Sigmoid colon (tissue), 7 donors: ENCODE measurements around the gene POU1F1. TPM values are rescaled to one million over a fixed set of nuclear protein-coding genes. Genes with fewer than 3 reads are reported as not detected.

Source experiments
- DNase-seq: peaks from one replicate; pipeline ENCODE4 v3.0.0-alpha.2; 2019
- H3K27ac ChIP-seq, 4 donors: fragments of 200-600 bp; sonication (generic); one replicate each; pipeline ENCODE4 v1.5.1; 2016 to 2019; ENCODE audit warnings: mild to moderate bottlenecking in 1 of 4
- H3K27me3 ChIP-seq, 3 donors: fragments of 200-600 bp; sonication (generic); one replicate each; pipeline ENCODE4 v1.5.1; 2019; ENCODE audit warnings: mild to moderate bottlenecking in 1 of 3
- H3K36me3 ChIP-seq, 4 donors: fragments of 200-600 bp; sonication (generic); one replicate each; pipeline ENCODE4 v1.5.1; 2016 to 2019
- H3K4me1 ChIP-seq, 4 donors: fragments of 200-600 bp; sonication (generic); one replicate each; pipeline ENCODE4 v1.5.1; 2017 to 2019
- H3K4me3 ChIP-seq, 4 donors: fragments of 200-600 bp; sonication (generic); one replicate each; pipeline ENCODE4 v1.5.1; 2017 to 2019; ENCODE audit warnings: mild to moderate bottlenecking in 2 of 4, moderate library complexity in 1 of 4
- H3K9me3 ChIP-seq, 4 donors: fragments of 200-600 bp in 3 of 4; sonication (generic) in 3 of 4; one replicate each; pipeline versions ENCODE4 v1.5.1 to v1.6.1; 2013 to 2019
- CTCF ChIP-seq, 4 experiments: fragments of 450-650 bp in 3 of 4; fragments of 200-600 bp in 1 of 4; IDR thresholded peaks; one replicate each; pipeline ENCODE4 v1.5.1; 2016 to 2019; ENCODE audit warnings: antibody characterized with exemption in 4 of 4, mild to moderate bottlenecking in 3 of 4, moderate library complexity in 2 of 4
- EP300 ChIP-seq, 4 donors: sonication (generic); formaldehyde crosslinking; IDR thresholded peaks; one replicate each; pipeline ENCODE4 v1.6.1; 2017; ENCODE audit warnings: antibody characterized with exemption in 4 of 4
- POLR2A ChIP-seq, 2 donors: fragments of 450-650 bp; IDR thresholded peaks; one replicate each; pipeline ENCODE4 v1.6.1; 2016; ENCODE audit warnings: antibody characterized with exemption in 2 of 2, mild to moderate bottlenecking in 2 of 2, moderate library complexity in 2 of 2
- POLR2AphosphoS5 ChIP-seq, 4 donors: sonication (generic); formaldehyde crosslinking; IDR thresholded peaks; one replicate each; pipeline ENCODE4 v1.6.1; 2017; ENCODE audit warnings: antibody characterized with exemption in 4 of 4
- WGBS, 2 donors: extraction: QIAGEN DNeasy Blood & Tissue Kit; methylation state at CpG; one replicate each; pipeline ENCODE4 v1.1.7; 2013; 5-methylcytosine and 5-hydroxymethylcytosine counted together
- intact Hi-C: fragments of 100-400 bp; cut with DNase I; formaldehyde crosslinking; loops from one replicate; pipeline ENCODE4 v1.15.1; 2023
- polyA plus RNA-seq, 3 donors: library from polyadenylated mRNA; stranded (reverse); fragments of 200-250 nt; gene quantifications; one replicate each; pipeline ENCODE4 v1.2.3, GENCODE V29; 2013
- total RNA-seq, 4 donors: library from RNA; depleted of rRNA; stranded (reverse); fragments of >200 nt; gene quantifications; one replicate each; pipeline ENCODE4 v1.1.0, GENCODE V29; 2016
- donor health status: healthy with polysubstance abuse.
- donor health status: Bipolar disorder and iron deficiency.
- donor health status: healthy.

Gene POU1F1
- total and polyA plus RNA-seq, 7 donors: not detected

GRCh38 chr3:87298111-87298718 is 21.8 kb upstream of the POU1F1 start:
- Histone ChIP-seq H3K27ac (no peak overlapping the region), H3K9me3 (no peaks in the 10 kb centered on the region), H3K4me3 (no peak overlapping the region), H3K36me3 (no peaks in the 10 kb centered on the region), H3K27me3 (no peaks in the 10 kb centered on the region), H3K4me1 (no peaks in the 10 kb centered on the region)
- TF ChIP-seq POLR2A (IDR thresholded peaks at IDR 0.05) (no peak), CTCF (IDR thresholded peaks at IDR 0.05) (peak in 2 of 4 experiments; percentile 37 to 40)
- WGBS, 2 donors: 2 to 27% methylated on average over 3 of the region's 3 CpGs
- no peak for DNase-seq
- intact Hi-C loops: loop anchor here (5.0 kb wide), 1 partner anchor 704 kb away; no protein-coding TSS in a partner anchor

- Histone ChIP-seq H3K36me3 (no peaks in the 10 kb centered on the region), H3K27me3 (no peaks in the 10 kb centered on the region), H3K4me1 (no peaks in the 10 kb centered on the region), H3K27ac (no peak overlapping the region), H3K4me3 (no peak overlapping the region), H3K9me3 (no peaks in the 10 kb centered on the region)
- DNase-seq: no peak
- intact Hi-C loops: no loop called here
- TF ChIP-seq EP300 (IDR thresholded peaks at IDR 0.05) (no peak), POLR2A (IDR thresholded peaks at IDR 0.05) (no peak)
- 92 to 94% methylated on average over 8 of the region's 8 CpGs for WGBS, 2 donors
Observed at GRCh38 chr3:87288446-87288845, 12.1 kb upstream of the POU1F1 start.

GRCh38 chr3:87287011-87287410 is 10.6 kb upstream of the POU1F1 start:
- Histone ChIP-seq H3K27ac (no peak overlapping the region), H3K27me3 (no peaks in the 10 kb centered on the region), H3K4me1 (no peaks in the 10 kb centered on the region), H3K36me3 (no peaks in the 10 kb centered on the region), H3K9me3 (no peaks in the 10 kb centered on the region), H3K4me3 (no peak overlapping the region)
- intact Hi-C loops: no loop called here
- TF ChIP-seq POLR2AphosphoS5 (IDR thresholded peaks at IDR 0.05): no peak
- TF ChIP-seq EP300 (IDR thresholded peaks at IDR 0.05): no peak
- TF ChIP-seq CTCF (IDR thresholded peaks at IDR 0.05): no peak
- TF ChIP-seq POLR2A (IDR thresholded peaks at IDR 0.05): no peak
- no peak for DNase-seq
- 68 to 76% methylated on average over 1 of the region's 1 CpG for WGBS, 2 donors

GRCh38 chr3:87272718-87273341 is 3.6 kb downstream of the POU1F1 start:
- no peak for DNase-seq
- no peak overlapping the region for H3K27ac ChIP-seq
- no peaks in the 10 kb centered on the region for H3K36me3 ChIP-seq
- H3K9me3 ChIP-seq: no peaks in the 10 kb centered on the region
- no peaks in the 10 kb centered on the region for H3K4me1 ChIP-seq
- 70 to 85% methylated on average over 4 of the region's 4 CpGs for WGBS, 2 donors
- H3K27me3 ChIP-seq: no peaks in the 10 kb centered on the region
- H3K4me3 ChIP-seq: no peak overlapping the region
- intact Hi-C loops: no loop called here
- TF ChIP-seq POLR2AphosphoS5 (IDR thresholded peaks at IDR 0.05) (no peak), EP300 (IDR thresholded peaks at IDR 0.05) (no peak), CTCF (IDR thresholded peaks at IDR 0.05) (no peak), POLR2A (IDR thresholded peaks at IDR 0.05) (no peak)

- DNase-seq: no peak
- Histone ChIP-seq H3K9me3 (no peaks in the 10 kb centered on the region), H3K27ac (no peak overlapping the region), H3K4me3 (no peak overlapping the region), H3K27me3 (no peaks in the 10 kb centered on the region), H3K4me1 (no peaks in the 10 kb centered on the region), H3K36me3 (no peaks in the 10 kb centered on the region)
- intact Hi-C loops: no loop called here
- whole genome bisulfite sequencing, 2 donors: 41 to 62% methylated on average over 4 of the region's 4 CpGs
- TF ChIP-seq POLR2AphosphoS5 (IDR thresholded peaks at IDR 0.05) (no peak), POLR2A (IDR thresholded peaks at IDR 0.05) (no peak), EP300 (IDR thresholded peaks at IDR 0.05) (no peak), CTCF (IDR thresholded peaks at IDR 0.05) (no peak)
Observed at GRCh38 chr3:87270908-87271700, 5.3 kb downstream of the POU1F1 start.
